ENCODE measurements around the gene DCDC2B. TPM values are rescaled to one million over a fixed set of nuclear protein-coding genes. Genes with fewer than 3 reads are reported as not detected.
A peak's percentile ranks its signal among the peaks of the same experiment; 100 is the strongest.

DCDC2B gene
- total and polyA plus RNA-seq, 2 experiments from 2014 or later, result 0.21 TPM; not detected in 1

DNA sequence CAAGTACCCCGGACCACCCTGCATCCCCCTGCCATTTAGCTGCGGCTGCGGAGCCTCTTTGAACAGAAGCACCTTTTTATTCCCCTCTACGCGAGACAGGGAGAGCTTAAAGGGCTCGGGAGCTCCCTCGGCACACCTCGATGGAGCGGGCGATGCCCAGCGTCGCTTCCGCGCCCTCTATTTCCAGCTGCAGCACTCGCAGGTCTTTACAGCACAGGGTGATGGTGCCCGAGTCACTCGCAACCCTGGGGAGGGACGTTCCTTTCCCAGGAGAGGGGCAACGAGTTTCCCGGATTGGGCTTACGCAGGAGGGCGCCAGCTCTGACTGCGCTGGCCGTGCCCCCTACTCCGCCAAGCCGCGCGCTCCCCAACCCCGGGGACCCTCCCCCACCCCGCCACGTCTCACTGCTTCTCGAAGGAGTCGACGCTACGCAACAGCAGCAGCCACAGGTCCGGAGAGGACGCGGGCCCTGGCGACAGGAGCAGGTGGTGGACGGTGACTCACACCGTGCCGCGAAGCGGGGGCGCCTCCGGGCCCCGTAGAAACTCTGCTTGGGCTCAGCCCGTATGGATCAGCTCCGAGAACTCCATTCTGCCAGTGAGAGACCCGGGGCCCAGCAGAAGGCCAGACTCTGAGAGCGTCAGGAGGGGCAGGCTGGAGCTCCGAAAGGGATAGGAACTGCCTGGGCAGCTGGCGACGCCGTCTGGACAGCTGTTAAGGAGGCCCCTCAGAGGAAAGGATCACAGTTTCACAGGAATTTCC, 32.3 kb downstream of the DCDC2B start:
- peaks cover 16% of the 10 kb centered on the region for H3K4me1 Mint-ChIP-seq
- no peaks in the 10 kb centered on the region for H3K36me3 ChIP-seq (ENCODE audit: insufficient read depth)
- no peaks in the 10 kb centered on the region for H4K20me1 ChIP-seq (replicated peaks; ENCODE audit: insufficient read depth)
- peak overlapping the region; percentile 84 for H2AFZ ChIP-seq
- TF ChIP-seq EZH2phosphoT487 (IDR thresholded peaks at IDR 0.05; ENCODE audit: unreplicated experiment), result no peak
- no peak for TF ChIP-seq CREB1 (CRISPR knock-in tag; IDR thresholded peaks at IDR 0.05; ENCODE audit: low read depth)
- no peak for TF ChIP-seq ZNF114 (CRISPR knock-in tag; IDR thresholded peaks at IDR 0.05)
- TF ChIP-seq STAT1 (IDR thresholded peaks at IDR 0.05; ENCODE audit: unreplicated experiment), result no peak
- TF ChIP-seq, protein P1, sequence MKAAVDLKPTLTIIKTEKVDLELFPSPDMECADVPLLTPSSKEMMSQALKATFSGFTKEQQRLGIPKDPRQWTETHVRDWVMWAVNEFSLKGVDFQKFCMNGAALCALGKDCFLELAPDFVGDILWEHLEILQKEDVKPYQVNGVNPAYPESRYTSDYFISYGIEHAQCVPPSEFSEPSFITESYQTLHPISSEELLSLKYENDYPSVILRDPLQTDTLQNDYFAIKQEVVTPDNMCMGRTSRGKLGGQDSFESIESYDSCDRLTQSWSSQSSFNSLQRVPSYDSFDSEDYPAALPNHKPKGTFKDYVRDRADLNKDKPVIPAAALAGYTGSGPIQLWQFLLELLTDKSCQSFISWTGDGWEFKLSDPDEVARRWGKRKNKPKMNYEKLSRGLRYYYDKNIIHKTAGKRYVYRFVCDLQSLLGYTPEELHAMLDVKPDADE (IDR thresholded peaks at IDR 0.05), result no peak
- TF ChIP-seq ZNF331 (CRISPR knock-in tag; IDR thresholded peaks at IDR 0.05; ENCODE audit: low read depth), result no peak
- TF ChIP-seq, protein P2, sequence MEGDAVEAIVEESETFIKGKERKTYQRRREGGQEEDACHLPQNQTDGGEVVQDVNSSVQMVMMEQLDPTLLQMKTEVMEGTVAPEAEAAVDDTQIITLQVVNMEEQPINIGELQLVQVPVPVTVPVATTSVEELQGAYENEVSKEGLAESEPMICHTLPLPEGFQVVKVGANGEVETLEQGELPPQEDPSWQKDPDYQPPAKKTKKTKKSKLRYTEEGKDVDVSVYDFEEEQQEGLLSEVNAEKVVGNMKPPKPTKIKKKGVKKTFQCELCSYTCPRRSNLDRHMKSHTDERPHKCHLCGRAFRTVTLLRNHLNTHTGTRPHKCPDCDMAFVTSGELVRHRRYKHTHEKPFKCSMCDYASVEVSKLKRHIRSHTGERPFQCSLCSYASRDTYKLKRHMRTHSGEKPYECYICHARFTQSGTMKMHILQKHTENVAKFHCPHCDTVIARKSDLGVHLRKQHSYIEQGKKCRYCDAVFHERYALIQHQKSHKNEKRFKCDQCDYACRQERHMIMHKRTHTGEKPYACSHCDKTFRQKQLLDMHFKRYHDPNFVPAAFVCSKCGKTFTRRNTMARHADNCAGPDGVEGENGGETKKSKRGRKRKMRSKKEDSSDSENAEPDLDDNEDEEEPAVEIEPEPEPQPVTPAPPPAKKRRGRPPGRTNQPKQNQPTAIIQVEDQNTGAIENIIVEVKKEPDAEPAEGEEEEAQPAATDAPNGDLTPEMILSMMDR (conservative IDR thresholded peaks at IDR 0.05; ENCODE audit: low read depth in 2 of 2), result peak in 1 of 2 experiments; percentile 14; a peak in 1 of 4 replicates
- TF ChIP-seq POLR2AphosphoS5 (IDR thresholded peaks at IDR 0.05; ENCODE audit: low read depth), result peak; percentile 47
- TF ChIP-seq JUNB (IDR thresholded peaks at IDR 0.05; ENCODE audit: unreplicated experiment), result no peak
- peaks cover 13% of the 10 kb centered on the region for H3K27me3 Mint-ChIP-seq (ENCODE audit: insufficient read depth, low read depth, poor library complexity)
- ATAC-seq, result peak; percentile 30
- peaks cover 7% of the 10 kb centered on the region; the same call in 1 of the 2 replicates for H3K79me2 ChIP-seq (replicated peaks; ENCODE audit: insufficient read depth)
- peak overlapping the region; percentile 66 for H3K4me3 ChIP-seq
- peak; percentile 75 for DNase-seq (ENCODE audit: low spot score)
- H3K4me3 Mint-ChIP-seq, result peak overlapping the region; percentile 88
- H3K27me3 ChIP-seq (ENCODE audit: insufficient read depth), result peaks cover 7% of the 10 kb centered on the region; the same call in 1 of the 2 replicates
- no peaks in the 10 kb centered on the region; the same call in 2 of the 3 replicates for H3K36me3 Mint-ChIP-seq (ENCODE audit: low read depth)
- no peaks in the 10 kb centered on the region for H3K9me3 Mint-ChIP-seq
- H3K4me2 ChIP-seq, result peak overlapping the region; percentile 99
- H3K27ac ChIP-seq (ENCODE audit: low read depth), result peak overlapping the region; percentile 85
- no peaks in the 10 kb centered on the region for H3K9me2 ChIP-seq (ENCODE audit: insufficient read depth)
- peaks cover 20% of the 10 kb centered on the region for H3F3A ChIP-seq (replicated peaks; ENCODE audit: low read depth)
- H3K27ac Mint-ChIP-seq, result no peak overlapping the region
- peaks cover 19% of the 10 kb centered on the region for H3K4me1 ChIP-seq (ENCODE audit: insufficient read depth)

DNA sequence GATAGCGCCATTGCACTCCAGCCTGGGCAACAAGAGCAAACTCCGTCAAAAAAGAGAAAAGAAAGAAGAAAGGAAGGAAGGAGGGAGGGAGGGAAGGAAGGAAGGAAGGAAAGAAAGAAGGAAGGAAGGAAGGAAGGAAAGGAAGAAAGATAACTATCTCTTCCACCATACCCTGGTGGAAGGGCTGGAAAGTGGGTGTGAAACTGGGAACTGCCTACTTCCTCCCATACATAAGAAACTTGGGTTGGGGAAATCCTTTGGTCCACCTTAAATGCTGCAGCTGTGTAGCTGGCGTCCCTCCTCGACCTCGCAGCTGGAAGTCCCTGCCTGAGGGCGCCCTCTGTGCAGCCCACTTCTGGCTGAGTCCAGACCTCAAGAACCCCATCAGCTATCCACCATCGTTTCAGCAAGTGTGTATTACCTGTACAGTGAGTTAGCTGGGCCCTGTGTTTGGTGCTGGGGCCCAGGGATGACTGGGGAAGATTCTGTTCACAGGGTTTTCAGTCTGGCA, 33.5 kb downstream of the DCDC2B start:
- Histone ChIP-seq H3K4me3 (no peak overlapping the region; the same call in 1 of the 2 replicates), H3K4me1 (ENCODE audit: insufficient read depth) (peaks cover 19% of the 10 kb centered on the region), H3K9me2 (ENCODE audit: insufficient read depth) (no peaks in the 10 kb centered on the region), H3K36me3 (ENCODE audit: insufficient read depth) (no peaks in the 10 kb centered on the region), H3K4me2 (peak overlapping the region; percentile 58), H3F3A (replicated peaks; ENCODE audit: low read depth) (peaks cover 20% of the 10 kb centered on the region), H3K79me2 (replicated peaks; ENCODE audit: insufficient read depth) (peaks cover 7% of the 10 kb centered on the region; the same call in 1 of the 2 replicates), H3K27ac (ENCODE audit: low read depth) (no peak overlapping the region), H3K27me3 (ENCODE audit: insufficient read depth) (peaks cover 7% of the 10 kb centered on the region; the same call in 1 of the 2 replicates), H2AFZ (no peak overlapping the region), H4K20me1 (replicated peaks; ENCODE audit: insufficient read depth) (no peaks in the 10 kb centered on the region)
- Mint-ChIP-seq H3K27me3 (ENCODE audit: insufficient read depth, low read depth, poor library complexity) (peaks cover 20% of the 10 kb centered on the region), H3K9me3 (no peaks in the 10 kb centered on the region), H3K27ac (no peak overlapping the region), H3K36me3 (ENCODE audit: low read depth) (no peaks in the 10 kb centered on the region; the same call in 2 of the 3 replicates), H3K4me1 (peaks cover 16% of the 10 kb centered on the region), H3K4me3 (peak overlapping the region; percentile 34; the same call in 1 of the 3 replicates)
- DNase-seq (ENCODE audit: low spot score), result peak; percentile 46
- ATAC-seq, result no peak
- TF ChIP-seq, protein P2 (conservative IDR thresholded peaks at IDR 0.05; ENCODE audit: low read depth in 2 of 2), result peak in 1 of 2 experiments; percentile 21; a peak in 1 of 4 replicates
- no peak for TF ChIP-seq JUNB (IDR thresholded peaks at IDR 0.05; ENCODE audit: unreplicated experiment)

All from GM23338 (cell line).